ENCODE results near the gene STXBP3. TPM values are rescaled to one million over a fixed set of nuclear protein-coding genes. Genes with fewer than 3 reads are reported as not detected.

Gene STXBP3
- polyA plus RNA-seq, 2 of the 4 experiments (the other 2 are of a cell fraction), result 30.4 to 44.8 TPM

DNA sequence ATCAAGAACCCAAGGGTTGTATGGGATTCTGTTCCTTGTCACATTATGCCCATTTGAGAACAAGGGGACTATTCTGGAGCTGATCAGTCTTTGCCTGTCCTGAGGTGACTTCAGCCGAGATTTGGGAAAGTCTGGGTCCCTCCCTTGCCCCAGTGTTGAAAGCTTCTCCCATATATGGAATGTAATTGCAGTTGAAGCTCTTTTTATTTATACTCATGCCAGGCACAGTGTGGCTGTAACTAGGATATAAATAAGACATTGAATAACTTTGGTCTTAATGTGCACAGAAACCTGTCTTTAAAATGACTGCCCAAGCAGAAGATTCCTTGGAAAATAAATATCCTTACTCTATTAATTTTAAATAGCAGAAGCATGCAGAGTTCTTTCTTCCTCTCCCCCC is 95.2 kb downstream of the STXBP3 start:
- no peaks in the 10 kb centered on the region for H3K4me1 ChIP-seq
- FAIRE-seq (no peak), ATAC-seq (no peak), DNase-seq (ENCODE audit: low read depth in 1 of 2, low spot score in 1 of 2) (no peak)
- H3K4me2 ChIP-seq, result no peak overlapping the region
- CTCF ChIA-PET, result interaction anchor here (1.6 kb wide), 1 partner anchor 11 kb away, joined by 3 read pairs; no protein-coding TSS in a partner anchor
- POLR2A ChIA-PET, result no interaction called here
- no peak overlapping the region for H3K4me3 ChIP-seq
- no peak overlapping the region for H3K27ac ChIP-seq
- no peaks in the 10 kb centered on the region for H3K9me3 ChIP-seq
- 63% methylated on average over 1 of the region's 1 CpG for WGBS (ENCODE audit: missing lambda C conversion rate)
- TF ChIP-seq BHLHE40 (IDR thresholded peaks at IDR 0.05; ENCODE audit: low read depth, low read length) (no peak), CBX8 (IDR thresholded peaks at IDR 0.05) (no peak), CHD2 (IDR thresholded peaks at IDR 0.05; ENCODE audit: low read length, partially characterized antibody) (no peak)

DNA sequence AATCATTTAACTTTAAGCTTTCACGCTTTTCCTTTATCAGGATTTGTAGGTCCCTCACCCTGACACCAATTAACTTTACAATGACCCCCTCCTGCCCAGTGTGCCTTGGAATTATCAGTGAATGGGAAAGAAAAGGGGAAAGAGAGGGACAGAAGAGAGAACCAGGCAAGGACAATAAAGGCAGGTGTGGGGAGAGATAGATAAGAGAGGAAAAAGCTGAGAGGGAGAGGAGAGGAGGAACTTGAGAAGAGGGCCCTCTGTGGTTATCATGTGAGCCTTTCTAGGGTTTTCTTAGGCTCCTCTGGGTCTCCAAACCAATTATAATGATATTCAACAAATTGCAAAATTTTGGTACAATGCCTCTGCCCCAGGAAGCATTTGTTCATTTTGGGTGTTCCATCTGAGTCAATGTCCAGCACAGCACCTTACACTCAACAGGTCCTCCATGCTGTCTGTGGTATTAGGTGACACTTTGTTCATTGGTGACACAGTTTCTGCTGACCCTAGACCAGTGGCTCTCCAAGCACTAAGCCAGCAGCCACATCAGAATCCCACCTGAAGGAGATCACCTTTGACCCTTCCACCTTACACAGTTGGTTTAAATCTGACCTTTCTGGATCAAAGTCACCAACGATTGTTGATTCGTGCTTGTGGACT is 96.2 kb downstream of the STXBP3 start:
- WGBS (ENCODE audit: missing lambda C conversion rate), result 74% methylated on average over 3 of the region's 3 CpGs
- Histone ChIP-seq H3K4me3 (no peak overlapping the region), H3K27ac (no peak overlapping the region), H3K9me3 (no peaks in the 10 kb centered on the region), H3K4me2 (no peak overlapping the region), H3K4me1 (no peaks in the 10 kb centered on the region)
- FAIRE-seq, result no peak
- CTCF ChIA-PET, result no interaction called here
- TF ChIP-seq RARB (CRISPR knock-in tag; IDR thresholded peaks at IDR 0.05), result no peak
- TF ChIP-seq CEBPB (IDR thresholded peaks at IDR 0.05), result no peak
- TF ChIP-seq MYC (IDR thresholded peaks at IDR 0.05; ENCODE audit: borderline replicate concordance, low read length), result no peak
- DNase-seq (ENCODE audit: low read depth in 1 of 2, low spot score in 1 of 2), result no peak
- POLR2A ChIA-PET, result no interaction called here
- ATAC-seq, result no peak

DNA sequence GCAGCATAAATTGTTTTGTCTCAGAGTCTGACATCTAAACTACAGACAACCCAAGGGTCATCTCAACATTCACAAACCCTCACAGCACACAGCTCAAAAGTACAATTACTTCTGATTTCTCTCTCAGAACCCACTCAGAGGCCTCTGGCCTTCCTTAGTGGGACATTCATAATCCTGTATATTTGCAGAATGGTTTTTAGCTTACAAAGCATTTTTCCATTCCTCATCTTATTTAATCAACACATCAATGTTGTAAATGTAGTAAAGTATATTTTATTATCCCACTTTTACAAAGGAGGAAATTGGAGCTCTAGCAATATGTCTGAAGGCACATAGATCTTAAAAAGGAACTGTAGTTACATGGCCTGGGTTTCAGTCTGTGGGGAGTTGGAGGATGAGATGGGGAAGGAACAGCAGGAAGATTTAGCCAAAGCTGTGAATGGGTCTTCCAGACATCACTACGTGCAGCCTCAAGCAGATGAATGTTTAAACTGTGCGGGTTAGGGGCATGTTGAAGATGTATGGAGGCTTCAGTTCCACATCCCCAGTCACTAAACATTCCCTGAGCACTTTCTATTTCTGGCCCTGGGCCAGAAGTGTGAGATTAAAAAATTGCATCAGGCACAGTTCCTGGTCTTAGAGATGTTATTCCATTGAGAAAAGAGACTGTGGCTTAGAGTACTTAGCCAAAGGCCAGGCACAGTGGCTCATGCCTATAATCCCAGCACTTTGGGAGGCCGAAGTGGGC is 97.1 kb downstream of the STXBP3 start:
- Histone ChIP-seq H3K27ac (no peak overlapping the region), H3K4me2 (no peak overlapping the region), H3K4me3 (no peak overlapping the region), H3K9me3 (no peaks in the 10 kb centered on the region), H3K4me1 (no peaks in the 10 kb centered on the region)
- WGBS (ENCODE audit: missing lambda C conversion rate), result 58% methylated on average over 3 of the region's 3 CpGs
- ATAC-seq (no peak), DNase-seq (ENCODE audit: low read depth in 1 of 2, low spot score in 1 of 2) (no peak), FAIRE-seq (no peak)
- ChIA-PET CTCF (interaction anchor here (1.2 to 1.8 kb wide), 2 partner anchors 15 to 54 kb away, joined by 4 to 7 read pairs; no protein-coding TSS in a partner anchor), POLR2A (no interaction called here)
- TF ChIP-seq SMC3 (IDR thresholded peaks at IDR 0.05) (no peak), MAFK (IDR thresholded peaks at IDR 0.05; ENCODE audit: partially characterized antibody) (peak; percentile 72)

DNA sequence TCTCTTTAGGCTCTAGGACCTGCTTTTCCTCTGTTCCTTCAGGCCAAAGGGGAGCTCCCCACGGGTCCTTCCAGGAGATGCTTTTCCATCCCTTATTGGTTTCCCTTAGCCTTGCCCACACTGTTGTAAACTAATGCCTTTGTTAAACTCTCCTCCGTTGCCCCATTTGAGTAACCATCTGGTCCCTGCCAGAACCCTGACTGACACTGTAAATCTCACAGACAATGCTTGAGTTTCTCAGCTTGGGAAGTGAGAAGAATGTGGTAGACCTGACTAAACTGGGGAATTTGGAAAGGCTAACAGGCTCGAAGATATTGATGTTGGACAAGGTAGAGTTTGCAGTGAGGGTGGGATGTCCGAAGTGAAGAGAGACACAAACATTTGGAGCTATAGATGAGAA is 99.0 kb downstream of the STXBP3 start:
- Histone ChIP-seq H3K4me2 (no peak overlapping the region), H3K4me3 (no peak overlapping the region), H3K27ac (no peak overlapping the region), H3K4me1 (no peaks in the 10 kb centered on the region), H3K9me3 (no peaks in the 10 kb centered on the region)
- no peak for FAIRE-seq
- no peak for ATAC-seq
- WGBS (ENCODE audit: missing lambda C conversion rate), result 26% methylated on average over 4 of the region's 4 CpGs
- DNase-seq (ENCODE audit: low read depth in 1 of 2, low spot score in 1 of 2), result no peak
- TF ChIP-seq RARB (CRISPR knock-in tag; IDR thresholded peaks at IDR 0.05) (no peak), KDM1A (IDR thresholded peaks at IDR 0.05; ENCODE audit: low read depth) (no peak), CHD4 (IDR thresholded peaks at IDR 0.05; ENCODE audit: borderline replicate concordance) (no peak), JUN (IDR thresholded peaks at IDR 0.05) (no peak), POLR2AphosphoS2 (conservative IDR thresholded peaks at IDR 0.05; ENCODE audit: low read length) (no peak), NR3C1 (IDR thresholded peaks at IDR 0.05) (no peak), ZNF302 (CRISPR knock-in tag; IDR thresholded peaks at IDR 0.05) (no peak), CBX8 (IDR thresholded peaks at IDR 0.05) (no peak), RCOR1 (IDR thresholded peaks at IDR 0.05; ENCODE audit: low read depth, low read length) (no peak), RAD21 (conservative IDR thresholded peaks at IDR 0.05 in 1 of 2, IDR thresholded peaks at IDR 0.05 in 1 of 2) (no peak), NFE2L2 (conservative IDR thresholded peaks at IDR 0.05; ENCODE audit: low read length) (no peak), HEYL (CRISPR knock-in tag; IDR thresholded peaks at IDR 0.05) (no peak)
- TF ChIP-seq, protein P1, sequence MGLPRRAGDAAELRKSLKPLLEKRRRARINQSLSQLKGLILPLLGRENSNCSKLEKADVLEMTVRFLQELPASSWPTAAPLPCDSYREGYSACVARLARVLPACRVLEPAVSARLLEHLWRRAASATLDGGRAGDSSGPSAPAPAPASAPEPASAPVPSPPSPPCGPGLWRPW (IDR thresholded peaks at IDR 0.05), result no peak
- TF ChIP-seq, protein P2, sequence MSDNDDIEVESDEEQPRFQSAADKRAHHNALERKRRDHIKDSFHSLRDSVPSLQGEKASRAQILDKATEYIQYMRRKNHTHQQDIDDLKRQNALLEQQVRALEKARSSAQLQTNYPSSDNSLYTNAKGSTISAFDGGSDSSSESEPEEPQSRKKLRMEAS (IDR thresholded peaks at IDR 0.05), result no peak
- TF ChIP-seq, protein P3, sequence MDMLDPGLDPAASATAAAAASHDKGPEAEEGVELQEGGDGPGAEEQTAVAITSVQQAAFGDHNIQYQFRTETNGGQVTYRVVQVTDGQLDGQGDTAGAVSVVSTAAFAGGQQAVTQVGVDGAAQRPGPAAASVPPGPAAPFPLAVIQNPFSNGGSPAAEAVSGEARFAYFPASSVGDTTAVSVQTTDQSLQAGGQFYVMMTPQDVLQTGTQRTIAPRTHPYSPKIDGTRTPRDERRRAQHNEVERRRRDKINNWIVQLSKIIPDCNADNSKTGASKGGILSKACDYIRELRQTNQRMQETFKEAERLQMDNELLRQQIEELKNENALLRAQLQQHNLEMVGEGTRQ (IDR thresholded peaks at IDR 0.05), result no peak
- TF ChIP-seq, protein P4, sequence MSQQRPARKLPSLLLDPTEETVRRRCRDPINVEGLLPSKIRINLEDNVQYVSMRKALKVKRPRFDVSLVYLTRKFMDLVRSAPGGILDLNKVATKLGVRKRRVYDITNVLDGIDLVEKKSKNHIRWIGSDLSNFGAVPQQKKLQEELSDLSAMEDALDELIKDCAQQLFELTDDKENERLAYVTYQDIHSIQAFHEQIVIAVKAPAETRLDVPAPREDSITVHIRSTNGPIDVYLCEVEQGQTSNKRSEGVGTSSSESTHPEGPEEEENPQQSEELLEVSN (IDR thresholded peaks at IDR 0.05; ENCODE audit: borderline replicate concordance, low read depth), result no peak
- ChIA-PET CTCF (interaction anchor here (1.6 to 4.3 kb wide), 4 partner anchors 13 to 56 kb away, joined by 3 to 20 read pairs (median 6); no protein-coding TSS in a partner anchor), POLR2A (no interaction called here)
